H1 (cell line): Measurements from ENCODE around the gene FSTL4. TPM values are rescaled to one million over a fixed set of nuclear protein-coding genes. Genes with fewer than 3 reads are reported as not detected.

Source experiments
- ATF3 ChIP-seq: IDR thresholded peaks from 2 replicates; pipeline ENCODE4 v1.6.1; 2011; ENCODE audit warnings: low read depth, mild to moderate bottlenecking, low read length; ENCODE audit not compliant: insufficient read depth
- E2F6 ChIP-seq: IDR thresholded peaks from 2 replicates; pipeline ENCODE4 v1.6.1; 2012; ENCODE audit warnings: inconsistent platforms
- JUND ChIP-seq: IDR thresholded peaks from 2 replicates; pipeline ENCODE4 v1.6.1; 2011; ENCODE audit warnings: mild to moderate bottlenecking, improper control_type of control experiment, low read length
- KDM4A ChIP-seq: IDR thresholded peaks from one replicate; pipeline ENCODE4 v1.7.1; 2012; ENCODE audit warnings: low read depth, mild to moderate bottlenecking, moderate library complexity, low read length, inconsistent platforms; ENCODE audit not compliant: severe bottlenecking
- SIRT6 ChIP-seq: IDR thresholded peaks from one replicate; pipeline ENCODE4 v1.7.1; 2012; ENCODE audit warnings: low read length, inconsistent platforms
- TBP ChIP-seq: IDR thresholded peaks from 2 replicates; pipeline ENCODE4 v1.6.1; 2011; ENCODE audit warnings: low read depth, low read length, improper control_type of control experiment
- polyA plus RNA-seq, 7 experiments: library from polyadenylated mRNA; depleted of rRNA in 3 of 7; stranded (reverse) in 5 of 7; unstranded in 2 of 7; fragments of >200 nt in 5 of 7; fragments of 200-250 nt in 2 of 7; gene quantifications; 1 replicate in 5 of 7; 2 replicates in 1 of 7; 4 replicates in 1 of 7; pipeline versions ENCODE4 v1.2.1 to v1.2.3, GENCODE V29; 2011 to 2013; ENCODE audit warnings: missing spikeins in 2 of 7, mixed read lengths in 2 of 7
- total RNA-seq: library from RNA; stranded (reverse); fragmentation: NEBNext Ultra II Directional; extraction: Animal tissue kit (Norgen Biotek cat#: 25700); gene quantifications from 2 replicates; pipeline ENCODE4 v1.2.1, GENCODE V29; 2021

The FSTL4 gene
- total and polyA plus RNA-seq, 2 of the 8 experiments (the other 6 are each of a cell fraction or from before 2014, with no cell fraction given), result 3.1 to 4.1 TPM

- TF ChIP-seq SIRT6 (no peak), ATF3 (no peak), JUND (no peak), KDM4A (no peak), E2F6 (no peak), TBP (no peak)
These were observed 148.3 kb downstream of the FSTL4 start (continued) for GRCh38 chr5:133464013-133464412.
